ENCODE measurements around the gene SLC4A4. TPM values are rescaled to one million over a fixed set of nuclear protein-coding genes. Genes with fewer than 3 reads are reported as not detected.
A peak's percentile ranks its signal among the peaks of the same experiment; 100 is the strongest.

Gene SLC4A4
- total and polyA plus RNA-seq, 8 donors = 84.1 to 400 (median 243) TPM

DNA sequence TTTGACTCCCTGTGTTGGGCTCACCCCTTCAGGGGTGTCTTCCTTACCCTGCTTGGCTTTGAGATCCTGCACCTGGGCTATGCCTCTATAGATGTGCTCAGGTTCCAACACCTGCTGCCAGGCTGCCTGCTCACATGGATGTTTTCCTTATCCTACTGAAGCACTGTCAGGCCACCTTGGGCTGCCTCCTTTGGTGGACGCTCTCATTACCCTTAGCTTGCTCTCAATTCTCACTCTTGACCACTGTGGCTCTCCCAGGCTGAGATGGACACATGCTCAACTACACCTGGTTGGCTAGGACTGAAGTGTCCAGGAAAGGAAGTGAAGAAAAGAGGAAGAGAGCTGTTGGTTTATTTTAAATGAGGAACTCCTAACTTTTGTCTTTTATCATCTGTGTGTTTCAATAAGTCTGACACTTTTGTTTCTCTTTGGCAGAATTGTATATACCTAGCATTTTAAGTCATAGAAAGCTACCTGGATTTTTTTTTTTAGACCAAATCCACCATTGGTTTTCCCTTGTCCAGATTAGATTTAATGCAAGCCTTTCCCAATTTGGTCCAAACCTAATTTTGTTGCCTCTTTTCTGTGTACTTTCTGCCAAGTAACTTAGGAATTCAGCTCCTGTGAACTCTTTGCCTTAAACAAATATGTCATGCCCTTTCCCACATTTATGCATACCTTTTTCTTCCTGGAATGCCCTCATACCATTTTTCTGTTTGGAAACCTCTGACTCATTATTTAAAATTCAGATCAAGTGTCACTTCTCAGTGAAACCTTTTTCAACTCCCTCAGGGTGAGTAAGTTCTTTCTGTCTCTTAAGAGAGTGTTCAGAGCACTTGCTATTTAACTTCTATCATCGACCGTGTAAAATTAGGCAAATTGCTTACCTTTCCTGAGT is 269.2 kb downstream of the SLC4A4 start:
- TF ChIP-seq, protein P1, sequence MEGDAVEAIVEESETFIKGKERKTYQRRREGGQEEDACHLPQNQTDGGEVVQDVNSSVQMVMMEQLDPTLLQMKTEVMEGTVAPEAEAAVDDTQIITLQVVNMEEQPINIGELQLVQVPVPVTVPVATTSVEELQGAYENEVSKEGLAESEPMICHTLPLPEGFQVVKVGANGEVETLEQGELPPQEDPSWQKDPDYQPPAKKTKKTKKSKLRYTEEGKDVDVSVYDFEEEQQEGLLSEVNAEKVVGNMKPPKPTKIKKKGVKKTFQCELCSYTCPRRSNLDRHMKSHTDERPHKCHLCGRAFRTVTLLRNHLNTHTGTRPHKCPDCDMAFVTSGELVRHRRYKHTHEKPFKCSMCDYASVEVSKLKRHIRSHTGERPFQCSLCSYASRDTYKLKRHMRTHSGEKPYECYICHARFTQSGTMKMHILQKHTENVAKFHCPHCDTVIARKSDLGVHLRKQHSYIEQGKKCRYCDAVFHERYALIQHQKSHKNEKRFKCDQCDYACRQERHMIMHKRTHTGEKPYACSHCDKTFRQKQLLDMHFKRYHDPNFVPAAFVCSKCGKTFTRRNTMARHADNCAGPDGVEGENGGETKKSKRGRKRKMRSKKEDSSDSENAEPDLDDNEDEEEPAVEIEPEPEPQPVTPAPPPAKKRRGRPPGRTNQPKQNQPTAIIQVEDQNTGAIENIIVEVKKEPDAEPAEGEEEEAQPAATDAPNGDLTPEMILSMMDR (IDR thresholded peaks at IDR 0.05) = no peak
- Histone ChIP-seq H3K27ac (peak overlapping the region in 2 of 4 donors; percentile 61 to 68), H3K4me3 (no peak overlapping the region), H3K27me3 (no peaks in the 10 kb centered on the region), H3K4me1 (peaks cover 0 to 10% (median 0%) of the 10 kb centered on the region in 3 donors), H3K36me3 (no peaks in the 10 kb centered on the region), H3K9me3 (no peaks in the 10 kb centered on the region)
- peak; percentile 43 to 91 (median 68) for ATAC-seq
- DNase-seq = no peak
- intact Hi-C loops (cut with DNase I) = no loop called here
- no peak for FAIRE-seq
- WGBS, 2 donors = 55 to 71% methylated on average over 3 of the region's 3 CpGs

DNA sequence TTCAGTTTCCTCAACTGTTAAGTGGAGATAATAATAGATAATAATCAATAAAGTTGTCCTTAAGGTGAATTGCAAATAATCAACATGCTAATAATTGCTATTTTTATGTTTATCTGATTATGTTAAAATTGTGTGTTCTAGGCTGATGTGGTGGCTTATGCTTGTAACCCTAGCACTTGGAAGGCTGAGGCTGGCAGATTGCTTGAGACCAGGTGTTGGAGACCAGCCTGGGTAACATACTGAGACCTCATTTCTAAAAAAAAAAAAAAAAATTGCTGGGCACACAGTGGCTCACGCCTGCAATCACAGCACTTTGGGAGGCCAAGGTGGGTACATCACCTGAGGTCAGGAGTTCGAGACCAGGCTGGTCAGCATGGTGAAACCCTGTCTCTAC is 269.9 kb downstream of the SLC4A4 start:
- ATAC-seq (peak in 1 of 4 donors; percentile 42), FAIRE-seq (no peak), DNase-seq (no peak)
- Histone ChIP-seq H3K9me3 (no peaks in the 10 kb centered on the region), H3K36me3 (no peaks in the 10 kb centered on the region), H3K27ac (peak overlapping the region in 2 of 4 donors; percentile 61 to 68), H3K27me3 (no peaks in the 10 kb centered on the region), H3K4me3 (no peak overlapping the region), H3K4me1 (peaks cover 0 to 10% (median 0%) of the 10 kb centered on the region in 3 donors)
- intact Hi-C loops (cut with DNase I) = no loop called here
- TF ChIP-seq, protein P1 (IDR thresholded peaks at IDR 0.05) = no peak
- WGBS, 2 donors = 46 to 50% methylated on average over 2 of the region's 2 CpGs

DNA sequence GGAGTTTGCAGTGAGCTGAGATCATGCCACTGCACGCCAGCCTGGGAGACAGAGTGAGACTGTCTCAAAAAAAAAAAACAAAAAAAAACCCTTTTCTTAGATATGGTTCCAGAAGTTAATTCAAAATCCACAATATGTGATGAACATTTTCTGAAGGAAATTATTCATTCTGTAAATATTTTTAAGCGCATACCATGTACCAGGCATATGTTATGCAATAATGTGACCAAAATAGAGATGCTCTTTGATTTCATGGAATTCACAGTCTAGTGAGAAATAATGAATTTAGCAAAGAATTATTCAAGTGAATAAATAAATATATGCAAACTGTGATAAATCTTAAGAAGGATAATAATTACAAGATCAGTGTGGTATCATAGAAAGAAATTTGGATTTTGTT is 270.3 kb downstream of the SLC4A4 start:
- ATAC-seq (no peak), FAIRE-seq (no peak), DNase-seq (no peak)
- Histone ChIP-seq H3K4me3 (no peak overlapping the region), H3K36me3 (no peaks in the 10 kb centered on the region), H3K27ac (peak overlapping the region in 2 of 4 donors; percentile 61 to 68), H3K4me1 (peaks cover 0 to 10% (median 0%) of the 10 kb centered on the region in 3 donors), H3K9me3 (no peaks in the 10 kb centered on the region), H3K27me3 (no peaks in the 10 kb centered on the region)
- TF ChIP-seq, protein P1 (IDR thresholded peaks at IDR 0.05) = no peak
- WGBS, 2 donors = 99% methylated on average over 2 of the region's 2 CpGs
- intact Hi-C loops (cut with DNase I) = no loop called here

DNA sequence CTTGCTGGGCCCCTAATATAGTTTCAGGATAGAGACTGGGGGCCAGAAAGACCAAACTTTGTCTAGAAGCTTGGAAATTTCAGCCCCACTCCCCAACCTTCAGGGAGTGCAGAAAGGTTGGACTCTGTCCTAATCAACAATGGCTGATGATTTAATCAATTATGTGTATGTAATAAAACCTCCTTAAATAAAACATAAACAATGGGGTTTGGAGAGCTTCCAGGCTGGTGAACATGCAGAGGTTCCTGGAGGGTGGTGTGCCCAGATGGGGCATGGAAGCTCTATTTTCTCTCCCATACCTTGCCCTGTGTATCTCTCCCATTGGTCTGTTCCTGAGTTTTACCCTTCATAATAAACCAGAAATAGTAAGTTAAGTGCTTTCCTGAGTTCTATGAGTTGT is 270.8 kb downstream of the SLC4A4 start:
- Histone ChIP-seq H3K36me3 (no peaks in the 10 kb centered on the region), H3K4me1 (peaks cover 0 to 10% (median 0%) of the 10 kb centered on the region in 3 donors), H3K4me3 (no peak overlapping the region), H3K27ac (peak overlapping the region in 2 of 4 donors; percentile 61 to 68), H3K27me3 (no peaks in the 10 kb centered on the region), H3K9me3 (no peaks in the 10 kb centered on the region)
- TF ChIP-seq, protein P1 (IDR thresholded peaks at IDR 0.05) = no peak
- FAIRE-seq (no peak), DNase-seq (no peak), ATAC-seq (no peak)
- intact Hi-C loops (cut with DNase I) = no loop called here

DNA sequence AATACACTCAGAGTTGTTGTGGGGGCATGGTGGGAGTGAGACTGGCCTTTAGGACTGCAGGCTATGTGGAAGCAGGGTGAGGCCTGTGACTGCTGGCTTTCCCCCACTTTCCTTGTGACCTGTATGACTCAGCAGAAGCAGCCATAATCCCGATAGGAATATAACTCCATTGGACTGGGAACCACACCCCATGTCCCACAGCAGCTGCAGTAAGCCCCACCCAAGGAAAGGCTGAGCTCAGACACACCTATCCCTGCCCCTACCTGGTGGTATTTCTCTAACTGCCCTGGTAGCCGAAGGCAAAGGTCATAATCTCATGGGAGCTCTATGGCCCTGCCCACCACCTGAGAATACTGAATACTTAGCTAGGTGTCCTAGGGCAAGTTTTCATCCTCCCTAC is 275.8 kb downstream of the SLC4A4 start:
- FAIRE-seq = no peak

More for the DNA sequence above, 275.8 kb downstream of the SLC4A4 start:
- H3K9me3 ChIP-seq = no peaks in the 10 kb centered on the region
- WGBS, 2 donors = 84 to 88% methylated on average over 2 of the region's 2 CpGs
- H3K27me3 ChIP-seq = no peaks in the 10 kb centered on the region
- TF ChIP-seq, protein P1 (IDR thresholded peaks at IDR 0.05) = no peak
- DNase-seq (no peak), ATAC-seq (no peak)
- no peaks in the 10 kb centered on the region for H3K4me1 ChIP-seq
- intact Hi-C loops (cut with DNase I) = no loop called here
- no peak overlapping the region for H3K4me3 ChIP-seq
- H3K27ac ChIP-seq = no peak overlapping the region
- no peaks in the 10 kb centered on the region for H3K36me3 ChIP-seq
